ENCODE data around the gene LYRM4. TPM values are rescaled to one million over a fixed set of nuclear protein-coding genes. Genes with fewer than 3 reads are reported as not detected.

Gene LYRM4
- polyA plus RNA-seq, 2 of the 4 experiments (the other 2 are of a cell fraction), result 25.6 to 43.3 TPM

GRCh38 chr6:5146398-5146797 is 114.4 kb downstream of the LYRM4 start (continued):
- TF ChIP-seq, protein P1, sequence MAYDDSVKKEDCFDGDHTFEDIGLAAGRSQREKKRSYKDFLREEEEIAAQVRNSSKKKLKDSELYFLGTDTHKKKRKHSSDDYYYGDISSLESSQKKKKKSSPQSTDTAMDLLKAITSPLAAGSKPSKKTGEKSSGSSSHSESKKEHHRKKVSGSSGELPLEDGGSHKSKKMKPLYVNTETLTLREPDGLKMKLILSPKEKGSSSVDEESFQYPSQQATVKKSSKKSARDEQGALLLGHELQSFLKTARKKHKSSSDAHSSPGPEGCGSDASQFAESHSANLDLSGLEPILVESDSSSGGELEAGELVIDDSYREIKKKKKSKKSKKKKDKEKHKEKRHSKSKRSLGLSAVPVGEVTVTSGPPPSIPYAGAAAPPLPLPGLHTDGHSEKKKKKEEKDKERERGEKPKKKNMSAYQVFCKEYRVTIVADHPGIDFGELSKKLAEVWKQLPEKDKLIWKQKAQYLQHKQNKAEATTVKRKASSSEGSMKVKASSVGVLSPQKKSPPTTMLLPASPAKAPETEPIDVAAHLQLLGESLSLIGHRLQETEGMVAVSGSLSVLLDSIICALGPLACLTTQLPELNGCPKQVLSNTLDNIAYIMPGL (CRISPR knock-in tag; IDR thresholded peaks at IDR 0.05; ENCODE audit: borderline replicate concordance), result no peak

DNA sequence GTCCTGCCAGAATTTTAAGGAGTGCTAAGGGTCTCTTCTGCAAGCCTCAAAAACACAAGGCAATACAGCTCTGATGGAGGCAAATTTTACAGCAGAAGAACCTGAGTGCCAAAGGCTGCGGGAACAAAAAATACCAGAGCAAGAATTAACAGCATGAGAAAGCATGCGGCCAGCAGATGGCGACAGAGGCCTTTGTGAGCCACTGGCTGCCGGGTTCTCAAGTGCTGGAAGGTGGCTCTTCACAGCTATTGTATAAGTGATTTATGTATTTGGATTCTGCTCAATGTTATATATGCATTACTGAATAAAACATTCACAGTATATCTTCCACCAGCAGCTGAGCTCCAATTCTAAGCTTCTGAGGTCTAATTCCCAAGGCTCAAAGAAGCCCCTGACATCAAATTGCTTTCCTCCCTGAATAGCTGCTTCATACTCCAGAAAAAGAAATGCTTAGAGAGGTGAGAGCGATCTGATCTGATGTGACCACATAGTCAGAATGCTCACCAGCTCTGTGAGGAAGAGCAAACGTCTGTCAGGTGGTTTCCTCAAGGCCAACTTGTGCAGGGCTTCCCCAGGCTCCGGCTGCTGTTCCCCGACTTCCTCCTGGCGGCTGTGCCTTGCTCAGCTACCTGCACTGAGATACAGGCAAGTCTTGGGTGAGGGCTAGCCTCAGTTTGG is 117.0 kb downstream of the LYRM4 start:
- POLR2A ChIA-PET, result interaction anchor here (0.7 kb wide), 1 partner anchor 1403 kb away, joined by 3 read pairs; no protein-coding TSS in a partner anchor
- DNase-seq (ENCODE audit: low read depth in 1 of 2, low spot score in 1 of 2) (peak; percentile 44 to 70), ATAC-seq (peak; percentile 86 to 90), FAIRE-seq (no peak)
- H3K4me3 ChIP-seq, result no peak overlapping the region
- 43% methylated on average over 9 of the region's 9 CpGs for WGBS (ENCODE audit: missing lambda C conversion rate)
- H3K27ac ChIP-seq, result no peak overlapping the region
- H3K4me1 ChIP-seq, result no peaks in the 10 kb centered on the region
- no peak overlapping the region for H3K4me2 ChIP-seq
- CTCF ChIA-PET, result interaction anchor here (0.5 to 2.6 kb wide), 62 partner anchors 8 to 1414 kb away, joined by 3 to 18 read pairs (median 4); no protein-coding TSS in a partner anchor
- no peak for TF ChIP-seq HOXA7 (CRISPR knock-in tag; IDR thresholded peaks at IDR 0.05)
- TF ChIP-seq RAD21 (conservative IDR thresholded peaks at IDR 0.05 in 1 of 2, IDR thresholded peaks at IDR 0.05 in 1 of 2), result peak; percentile 90 to 91
- TF ChIP-seq SMC3 (IDR thresholded peaks at IDR 0.05), result peak; percentile 81
- no peak for TF ChIP-seq EHF (CRISPR knock-in tag; IDR thresholded peaks at IDR 0.05)
- TF ChIP-seq, protein P2, sequence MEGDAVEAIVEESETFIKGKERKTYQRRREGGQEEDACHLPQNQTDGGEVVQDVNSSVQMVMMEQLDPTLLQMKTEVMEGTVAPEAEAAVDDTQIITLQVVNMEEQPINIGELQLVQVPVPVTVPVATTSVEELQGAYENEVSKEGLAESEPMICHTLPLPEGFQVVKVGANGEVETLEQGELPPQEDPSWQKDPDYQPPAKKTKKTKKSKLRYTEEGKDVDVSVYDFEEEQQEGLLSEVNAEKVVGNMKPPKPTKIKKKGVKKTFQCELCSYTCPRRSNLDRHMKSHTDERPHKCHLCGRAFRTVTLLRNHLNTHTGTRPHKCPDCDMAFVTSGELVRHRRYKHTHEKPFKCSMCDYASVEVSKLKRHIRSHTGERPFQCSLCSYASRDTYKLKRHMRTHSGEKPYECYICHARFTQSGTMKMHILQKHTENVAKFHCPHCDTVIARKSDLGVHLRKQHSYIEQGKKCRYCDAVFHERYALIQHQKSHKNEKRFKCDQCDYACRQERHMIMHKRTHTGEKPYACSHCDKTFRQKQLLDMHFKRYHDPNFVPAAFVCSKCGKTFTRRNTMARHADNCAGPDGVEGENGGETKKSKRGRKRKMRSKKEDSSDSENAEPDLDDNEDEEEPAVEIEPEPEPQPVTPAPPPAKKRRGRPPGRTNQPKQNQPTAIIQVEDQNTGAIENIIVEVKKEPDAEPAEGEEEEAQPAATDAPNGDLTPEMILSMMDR (IDR thresholded peaks at IDR 0.05), result peak; percentile 82
- H3K9me3 ChIP-seq, result no peaks in the 10 kb centered on the region

DNA sequence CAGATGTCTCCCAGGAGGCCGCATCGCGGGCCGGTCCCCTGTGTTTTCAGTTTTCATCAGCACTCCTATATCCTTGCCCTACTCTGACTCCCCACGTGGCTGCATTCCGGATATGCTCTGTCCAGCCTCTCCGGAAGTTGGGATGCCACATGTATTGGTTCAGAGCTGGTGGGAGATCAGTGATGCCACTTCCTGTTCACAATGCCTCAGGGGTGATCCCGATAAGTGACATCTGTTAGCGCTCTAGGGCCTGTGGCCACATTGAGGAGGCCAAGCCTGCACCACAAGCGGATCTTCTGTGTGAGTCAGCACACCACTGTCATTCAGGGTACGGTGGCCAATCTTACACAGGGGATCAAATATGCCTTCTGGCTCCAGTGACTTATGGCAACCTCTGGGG is 117.8 kb downstream of the LYRM4 start:
- FAIRE-seq (no peak), ATAC-seq (no peak), DNase-seq (ENCODE audit: low read depth in 1 of 2, low spot score in 1 of 2) (no peak)
- Histone ChIP-seq H3K4me2 (no peak overlapping the region), H3K4me1 (no peaks in the 10 kb centered on the region), H3K27ac (no peak overlapping the region), H3K9me3 (no peaks in the 10 kb centered on the region), H3K4me3 (no peak overlapping the region)
- ChIA-PET POLR2A (no interaction called here), CTCF (interaction anchor here (0.6 to 2.6 kb wide), 46 partner anchors 7 to 1415 kb away, joined by 3 to 18 read pairs (median 5); no protein-coding TSS in a partner anchor)
- 93% methylated on average over 9 of the region's 11 CpGs for WGBS (ENCODE audit: missing lambda C conversion rate)
- no peak for TF ChIP-seq RARB (CRISPR knock-in tag; IDR thresholded peaks at IDR 0.05)
- no peak for TF ChIP-seq SMC3 (IDR thresholded peaks at IDR 0.05)
- TF ChIP-seq PHF8 (IDR thresholded peaks at IDR 0.05; ENCODE audit: borderline replicate concordance, low read depth), result no peak
- TF ChIP-seq MYC (IDR thresholded peaks at IDR 0.05; ENCODE audit: borderline replicate concordance, low read length), result no peak
- no peak for TF ChIP-seq SREBF2 (IDR thresholded peaks at IDR 0.05)
- no peak for TF ChIP-seq KDM1A (IDR thresholded peaks at IDR 0.05; ENCODE audit: low read depth)
- no peak for TF ChIP-seq RAD21 (conservative IDR thresholded peaks at IDR 0.05 in 1 of 2, IDR thresholded peaks at IDR 0.05 in 1 of 2)
- no peak for TF ChIP-seq MAFK (IDR thresholded peaks at IDR 0.05; ENCODE audit: partially characterized antibody)
- no peak for TF ChIP-seq BHLHE40 (IDR thresholded peaks at IDR 0.05; ENCODE audit: low read depth, low read length)
- no peak for TF ChIP-seq FOSL2 (IDR thresholded peaks at IDR 0.05)
- TF ChIP-seq FOSL2 (CRISPR knock-in tag; IDR thresholded peaks at IDR 0.05), result no peak

- ATAC-seq (no peak), DNase-seq (ENCODE audit: low read depth in 1 of 2, low spot score in 1 of 2) (no peak), FAIRE-seq (no peak)
- no peaks in the 10 kb centered on the region for H3K9me3 ChIP-seq
- H3K4me3 ChIP-seq, result no peak overlapping the region
- ChIA-PET POLR2A (no interaction called here), CTCF (interaction anchor here (1.0 to 2.5 kb wide), 2 partner anchors 31 to 1405 kb away, joined by 3 to 18 read pairs; no protein-coding TSS in a partner anchor)
- no peak overlapping the region for H3K27ac ChIP-seq
- no peaks in the 10 kb centered on the region for H3K4me1 ChIP-seq
- 94% methylated on average over 2 of the region's 4 CpGs for WGBS (ENCODE audit: missing lambda C conversion rate)
- no peak for TF ChIP-seq RARB (CRISPR knock-in tag; IDR thresholded peaks at IDR 0.05)
- no peak for TF ChIP-seq RFX5 (IDR thresholded peaks at IDR 0.05)
- H3K4me2 ChIP-seq, result no peak overlapping the region
These were observed 118.6 kb downstream of the LYRM4 start for GRCh38 chr6:5142131-5142530.

All from A549 (cell line).